Duodenal mucosa (tissue), 2 donors: Measurements from ENCODE around the gene PPARA.
A peak's percentile ranks its signal among the peaks of the same experiment; 100 is the strongest.

Experiments
- H3K27ac ChIP-seq: one replicate; pipeline ENCODE4 v1.7.0; 2013; ENCODE audit warnings: low read depth, low read length
- H3K27me3 ChIP-seq, 2 donors: one replicate each; pipeline ENCODE4 v1.7.0; 2013; ENCODE audit warnings: low read length in 2 of 2, control low read depth in 1 of 2; ENCODE audit not compliant: insufficient read depth in 2 of 2, control insufficient read depth in 1 of 2
- H3K36me3 ChIP-seq, 2 donors: one replicate each; pipeline ENCODE4 v1.7.0; 2013; ENCODE audit warnings: low read length in 2 of 2, control low read depth in 1 of 2; ENCODE audit not compliant: insufficient read depth in 2 of 2, control insufficient read depth in 1 of 2
- H3K4me1 ChIP-seq, 2 donors: one replicate each; pipeline ENCODE4 v1.7.0; 2013; ENCODE audit warnings: low read length in 2 of 2, control low read depth in 1 of 2; ENCODE audit not compliant: insufficient read depth in 2 of 2, control insufficient read depth in 1 of 2
- H3K4me3 ChIP-seq, 2 donors: one replicate each; pipeline ENCODE4 v1.7.0; 2013; ENCODE audit warnings: low read length in 2 of 2, low read depth in 1 of 2
- H3K9ac ChIP-seq, 2 donors: one replicate each; pipeline ENCODE4 v1.7.0; 2013; ENCODE audit warnings: low read length in 2 of 2, low read depth in 1 of 2
- H3K9me3 ChIP-seq, 2 donors: one replicate each; pipeline ENCODE4 v1.7.0; 2013; ENCODE audit warnings: low read length in 2 of 2, control low read depth in 1 of 2; ENCODE audit not compliant: control insufficient read depth in 1 of 2

The PPARA gene

DNA sequence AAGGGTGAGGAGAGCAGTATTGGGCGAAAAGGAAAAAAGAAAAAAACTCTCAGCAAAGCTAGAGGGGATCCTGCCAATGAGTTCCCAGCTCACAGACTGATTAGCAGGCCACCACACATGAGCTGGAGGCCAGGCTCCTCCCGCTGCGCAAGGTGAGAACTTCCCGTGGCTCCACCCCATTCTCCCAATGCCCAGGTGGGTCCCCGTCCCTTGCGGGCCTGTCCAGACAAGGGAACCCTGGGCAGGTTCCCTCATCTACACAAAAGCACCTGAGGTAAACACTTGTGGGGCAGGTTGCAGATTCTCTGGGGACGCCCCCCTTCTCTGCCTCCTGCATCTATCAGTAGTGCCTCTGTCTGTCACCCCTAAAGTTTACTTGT, 53.3 kb downstream of the PPARA start:
- Histone ChIP-seq H3K4me1 (peaks cover 23 to 33% of the 10 kb centered on the region in 2 donors), H3K27ac (peak overlapping the region; percentile 66), H3K9me3 (peaks cover 0 to under 1% of the 10 kb centered on the region in 2 donors), H3K27me3 (no peaks in the 10 kb centered on the region), H3K9ac (peak overlapping the region in 1 of 2 donors; percentile 22), H3K4me3 (peak overlapping the region in 1 of 2 donors; percentile 40), H3K36me3 (peaks cover 20 to 26% of the 10 kb centered on the region in 2 donors)

DNA sequence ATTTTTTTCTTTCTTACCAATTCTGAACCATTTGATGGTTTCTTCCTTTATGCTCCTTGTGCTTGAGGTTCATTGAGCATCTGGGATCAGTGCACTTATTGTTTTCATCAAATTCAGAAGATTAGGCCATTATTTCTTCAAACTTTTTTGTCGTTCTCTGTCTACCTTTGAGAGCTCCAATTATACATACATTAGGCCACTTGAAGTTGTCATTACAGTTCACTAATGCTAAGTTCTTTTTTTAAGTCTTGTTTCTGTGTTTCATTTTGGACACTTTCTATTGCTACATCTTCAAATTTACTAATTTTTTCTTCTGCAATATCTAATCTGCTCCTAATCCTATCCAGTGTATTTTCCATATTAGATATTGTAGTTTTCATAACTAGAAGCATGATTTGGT, 58.9 kb downstream of the PPARA start:
- Histone ChIP-seq H3K9ac (no peak overlapping the region), H3K36me3 (peaks cover 21 to 48% of the 10 kb centered on the region in 2 donors), H3K27me3 (no peaks in the 10 kb centered on the region), H3K4me1 (peaks cover 2 to 3% of the 10 kb centered on the region in 2 donors), H3K27ac (no peak overlapping the region), H3K4me3 (no peak overlapping the region), H3K9me3 (peaks cover 7 to 11% of the 10 kb centered on the region in 2 donors)

DNA sequence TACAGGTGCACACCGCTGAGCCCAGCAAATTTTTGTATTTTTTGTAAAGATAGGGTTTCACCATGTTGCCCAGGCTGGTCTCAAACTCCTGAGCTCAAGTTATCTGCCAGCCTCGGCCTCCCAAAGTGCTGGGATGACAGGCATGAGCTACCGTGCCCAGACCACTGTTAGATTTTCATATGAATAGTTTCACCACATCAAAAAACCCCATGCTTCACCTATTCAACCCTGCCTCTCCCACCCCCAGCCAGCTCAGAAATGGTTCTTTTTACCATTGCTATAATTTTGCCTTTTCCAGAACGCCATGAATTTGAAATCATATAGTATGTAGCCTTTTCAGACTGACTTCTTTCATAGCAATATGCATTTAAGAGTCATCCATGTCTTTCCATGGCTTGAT, 61.9 kb downstream of the PPARA start:
- Histone ChIP-seq H3K36me3 (peaks cover 31 to 75% of the 10 kb centered on the region in 2 donors), H3K9me3 (peaks cover 7 to 11% of the 10 kb centered on the region in 2 donors), H3K27ac (no peak overlapping the region), H3K9ac (no peak overlapping the region), H3K4me1 (no peaks in the 10 kb centered on the region), H3K4me3 (no peak overlapping the region), H3K27me3 (no peaks in the 10 kb centered on the region)

DNA sequence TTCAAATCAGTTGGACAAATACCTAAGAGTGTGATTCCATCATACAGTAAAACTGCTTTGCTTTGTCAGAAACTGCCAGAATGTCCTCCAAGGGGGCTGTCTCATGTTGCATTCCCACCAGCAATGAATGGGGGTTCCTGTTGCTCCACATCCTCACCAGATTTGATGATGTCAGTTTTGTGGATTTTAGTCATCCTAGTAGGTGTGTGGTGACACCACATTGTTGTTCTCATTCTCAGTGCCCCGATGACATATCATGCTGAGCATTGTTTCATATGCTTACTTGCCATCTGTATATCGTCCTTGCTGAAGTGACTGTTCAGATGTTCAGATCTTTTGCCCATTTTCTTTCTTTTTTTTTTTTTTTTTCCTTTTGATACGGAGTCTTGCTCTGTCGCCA, 62.7 kb downstream of the PPARA start:
- Histone ChIP-seq H3K9me3 (peaks cover 7 to 11% of the 10 kb centered on the region in 2 donors), H3K36me3 (peaks cover 31 to 77% of the 10 kb centered on the region in 2 donors), H3K4me3 (no peak overlapping the region), H3K27ac (no peak overlapping the region), H3K4me1 (no peaks in the 10 kb centered on the region), H3K9ac (no peak overlapping the region), H3K27me3 (no peaks in the 10 kb centered on the region)

DNA sequence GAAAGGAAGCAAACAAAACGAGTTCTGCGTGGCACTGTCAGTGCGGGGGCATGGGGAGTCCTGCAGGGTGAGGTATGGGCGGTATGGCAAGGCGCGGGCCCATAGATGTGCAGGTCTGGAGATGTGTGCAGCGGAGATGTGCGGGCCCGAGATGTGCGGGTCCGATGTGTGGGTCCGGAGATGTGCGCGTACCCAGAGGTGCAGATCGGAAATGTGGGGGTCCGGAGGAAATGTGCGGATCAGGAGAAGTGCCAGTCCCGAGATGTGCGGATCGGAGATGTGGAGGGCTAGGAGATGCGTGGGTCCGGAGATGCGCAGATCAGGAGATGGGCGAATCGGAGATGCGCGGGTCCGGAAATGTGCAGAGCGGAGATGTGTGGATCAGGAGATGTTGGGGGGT, 63.8 kb downstream of the PPARA start:
- Histone ChIP-seq H3K27ac (no peak overlapping the region), H3K9me3 (peaks cover 5 to 7% of the 10 kb centered on the region in 2 donors), H3K4me1 (no peaks in the 10 kb centered on the region), H3K27me3 (no peaks in the 10 kb centered on the region), H3K9ac (no peak overlapping the region), H3K36me3 (peaks cover 29 to 78% of the 10 kb centered on the region in 2 donors), H3K4me3 (no peak overlapping the region)

DNA sequence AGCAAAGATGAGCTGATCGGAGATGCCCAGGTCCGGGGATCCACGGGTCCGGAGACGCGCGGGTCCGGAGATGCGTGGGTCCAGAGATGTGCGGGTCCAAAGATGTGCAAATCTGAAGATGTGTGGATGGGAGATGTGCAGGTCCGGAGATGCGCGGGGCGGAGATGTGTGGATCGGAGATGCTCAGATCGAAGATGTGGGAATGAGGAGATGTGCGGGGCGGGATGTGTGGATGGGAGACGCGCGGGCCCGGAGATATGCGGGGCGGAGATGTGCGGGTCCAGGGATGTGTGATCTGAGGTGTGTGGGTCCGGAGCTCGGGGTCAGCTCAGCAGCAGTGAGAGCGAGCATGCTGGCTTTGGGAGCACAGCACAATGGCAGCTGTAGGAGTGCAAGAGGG, 64.3 kb downstream of the PPARA start:
- Histone ChIP-seq H3K9ac (no peak overlapping the region), H3K9me3 (peaks cover under 1 to 3% of the 10 kb centered on the region in 2 donors), H3K36me3 (peaks cover 24 to 79% of the 10 kb centered on the region in 2 donors), H3K4me1 (peaks cover 0 to 4% of the 10 kb centered on the region in 2 donors), H3K4me3 (no peak overlapping the region), H3K27ac (no peak overlapping the region), H3K27me3 (no peaks in the 10 kb centered on the region)

DNA sequence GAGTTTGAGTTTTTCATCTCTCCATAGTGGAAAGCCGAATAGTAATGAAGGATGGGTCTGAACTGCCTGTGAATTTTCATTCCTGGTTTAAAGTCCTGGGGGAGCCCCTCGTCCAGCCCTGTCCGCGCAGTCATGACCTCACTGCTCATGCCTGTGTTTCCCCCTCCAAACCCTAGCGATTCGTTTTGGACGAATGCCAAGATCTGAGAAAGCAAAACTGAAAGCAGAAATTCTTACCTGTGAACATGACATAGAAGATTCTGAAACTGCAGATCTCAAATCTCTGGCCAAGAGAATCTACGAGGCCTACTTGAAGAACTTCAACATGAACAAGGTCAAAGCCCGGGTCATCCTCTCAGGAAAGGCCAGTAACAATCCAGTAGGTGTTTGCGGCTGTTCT, 69.3 kb downstream of the PPARA start:
- peaks cover 24 to 79% of the 10 kb centered on the region in 2 donors for H3K36me3 ChIP-seq

DNA sequence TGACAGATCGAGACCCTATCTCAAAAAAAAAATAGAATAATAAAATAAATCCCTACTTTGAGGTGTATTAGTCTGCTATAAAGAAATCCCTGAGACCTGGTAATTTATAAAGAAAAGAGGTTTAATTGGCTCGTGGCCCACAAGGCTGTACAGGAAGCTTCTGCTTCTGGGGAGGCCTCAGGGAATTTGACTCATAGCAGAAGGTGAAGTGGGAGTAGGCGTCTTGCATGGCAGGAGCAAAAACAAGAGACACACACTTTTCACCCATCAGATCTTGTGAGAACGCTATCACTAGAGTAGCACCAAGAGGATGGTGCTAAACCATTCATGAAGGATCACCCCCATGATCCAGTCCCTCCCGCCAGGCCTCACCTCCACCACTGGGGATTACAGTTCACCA, 70.6 kb downstream of the PPARA start:
- H3K4me3 ChIP-seq, result no peak overlapping the region
- H3K36me3 ChIP-seq, result peaks cover 33 to 77% of the 10 kb centered on the region in 2 donors
- H3K9ac ChIP-seq, result no peak overlapping the region
- H3K27ac ChIP-seq, result no peak overlapping the region
- H3K4me1 ChIP-seq, result peaks cover 0 to 11% of the 10 kb centered on the region in 2 donors
- no peaks in the 10 kb centered on the region for H3K27me3 ChIP-seq
- no peaks in the 10 kb centered on the region for H3K9me3 ChIP-seq

More for the DNA sequence above, 69.3 kb downstream of the PPARA start:
- H3K4me3 ChIP-seq, result no peak overlapping the region
- H3K27me3 ChIP-seq, result no peaks in the 10 kb centered on the region
- H3K27ac ChIP-seq, result no peak overlapping the region
- no peaks in the 10 kb centered on the region for H3K9me3 ChIP-seq
- peaks cover 0 to 11% of the 10 kb centered on the region in 2 donors for H3K4me1 ChIP-seq
- H3K9ac ChIP-seq, result no peak overlapping the region

DNA sequence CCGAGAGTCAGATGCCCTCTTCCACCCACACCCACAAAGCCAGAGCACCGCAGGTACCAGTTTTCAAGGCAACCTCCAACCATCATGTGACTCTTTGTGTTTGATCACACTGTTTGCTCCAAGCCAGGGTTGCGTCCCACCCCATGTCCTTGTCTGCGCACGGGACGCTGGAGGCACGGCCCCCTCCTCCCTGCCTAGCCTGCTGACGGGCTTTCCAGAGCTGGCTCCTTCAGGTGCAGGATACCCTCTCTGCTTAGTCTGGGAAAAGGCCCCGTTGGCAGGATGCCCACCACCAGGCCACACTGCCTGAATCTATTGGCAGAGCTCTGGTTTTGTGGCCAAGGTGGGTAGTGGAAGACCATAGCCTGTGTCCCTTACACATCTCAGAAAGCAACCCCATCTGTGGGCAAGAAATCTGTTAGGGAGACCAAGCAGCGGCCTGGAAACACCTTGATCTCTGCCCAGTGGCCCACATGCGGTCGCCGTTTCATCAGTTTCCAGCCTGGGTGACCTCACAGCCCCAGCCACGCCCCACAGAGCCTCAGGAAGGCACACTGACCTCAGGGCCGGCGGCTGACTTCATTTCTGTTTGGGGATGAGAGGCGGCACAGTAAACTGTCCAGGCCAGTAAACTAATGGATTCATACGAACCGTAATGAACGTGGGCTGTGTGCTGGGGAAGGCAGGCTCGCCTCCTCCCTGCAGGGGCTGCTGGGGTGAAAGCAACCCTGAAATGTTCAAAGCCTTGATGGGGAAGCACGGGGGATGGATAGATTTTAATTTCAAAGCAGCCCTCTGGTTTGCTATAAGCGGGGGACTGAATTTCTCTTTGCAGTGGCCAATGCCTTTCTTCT, 73.9 kb downstream of the PPARA start:
- Histone ChIP-seq H3K9ac (no peak overlapping the region), H3K36me3 (peaks cover 23 to 68% of the 10 kb centered on the region in 2 donors), H3K9me3 (no peaks in the 10 kb centered on the region), H3K4me3 (no peak overlapping the region), H3K27ac (no peak overlapping the region), H3K4me1 (peaks cover 0 to 10% of the 10 kb centered on the region in 2 donors), H3K27me3 (no peaks in the 10 kb centered on the region)

DNA sequence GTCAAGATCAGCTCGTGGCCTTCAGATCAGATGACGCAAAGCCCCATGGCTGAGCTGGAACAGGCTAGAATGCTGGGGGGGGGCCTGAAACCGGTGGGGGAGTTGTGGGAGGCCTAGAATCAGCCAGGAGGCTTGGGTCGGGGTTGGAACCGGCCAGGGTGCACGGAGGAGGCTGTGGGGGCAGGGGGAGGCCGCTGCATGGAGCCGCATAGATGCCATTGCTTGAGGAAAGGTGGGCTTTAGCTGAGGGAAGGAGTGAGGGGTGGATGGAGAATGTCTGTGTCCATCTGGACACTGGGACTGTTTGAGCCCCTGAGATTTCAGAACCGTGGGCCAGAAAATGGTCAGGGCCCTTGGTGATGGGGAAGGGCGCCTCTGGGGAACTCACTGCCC, 74.6 kb downstream of the PPARA start:
- no peaks in the 10 kb centered on the region for H3K27me3 ChIP-seq
- no peaks in the 10 kb centered on the region for H3K9me3 ChIP-seq
- peaks cover 26 to 61% of the 10 kb centered on the region in 2 donors for H3K36me3 ChIP-seq
- H3K4me1 ChIP-seq, result peaks cover 0 to 4% of the 10 kb centered on the region in 2 donors
- no peak overlapping the region for H3K4me3 ChIP-seq
- H3K9ac ChIP-seq, result no peak overlapping the region
- H3K27ac ChIP-seq, result no peak overlapping the region
